ENCODE data around the gene CELF4. TPM values are rescaled to one million over a fixed set of nuclear protein-coding genes. Genes with fewer than 3 reads are reported as not detected.

The CELF4 gene
- total RNA-seq, 1 donor from 2014 or later: not detected

DNA sequence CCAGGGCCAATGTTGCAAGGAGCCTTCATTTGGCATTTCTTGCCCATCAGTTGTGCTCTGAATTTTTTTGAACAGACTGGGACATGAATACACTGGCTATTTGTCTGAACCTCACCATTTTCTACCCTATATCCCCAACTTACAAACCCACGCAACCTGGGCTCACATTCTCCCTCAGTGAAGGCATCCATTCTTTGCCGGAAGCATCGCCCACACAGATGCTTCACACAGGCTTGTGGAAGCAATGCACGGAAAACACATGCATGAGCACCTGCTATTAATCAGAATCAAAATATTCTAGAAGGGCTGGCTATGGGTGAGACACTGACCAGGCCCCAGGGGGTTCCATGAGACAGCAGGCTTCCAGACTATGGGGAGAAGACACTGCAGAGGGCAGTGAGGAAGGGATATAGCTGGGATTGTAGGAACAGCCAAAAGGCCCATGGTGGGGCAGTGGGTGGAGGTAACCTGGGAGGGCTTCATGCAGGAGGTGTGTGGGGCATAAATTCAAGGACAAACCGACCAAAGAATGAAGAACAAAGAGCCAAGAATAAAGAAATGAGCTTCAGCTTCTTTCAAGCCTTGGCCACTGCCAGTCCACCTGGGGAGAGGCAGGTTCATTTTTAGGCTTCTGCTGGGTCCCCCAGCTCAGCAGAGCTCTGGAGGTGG lies 261.5 kb downstream of the CELF4 start:
- DNase-seq (ENCODE audit: extremely low read depth, low read depth, low spot score): no peak

DNA sequence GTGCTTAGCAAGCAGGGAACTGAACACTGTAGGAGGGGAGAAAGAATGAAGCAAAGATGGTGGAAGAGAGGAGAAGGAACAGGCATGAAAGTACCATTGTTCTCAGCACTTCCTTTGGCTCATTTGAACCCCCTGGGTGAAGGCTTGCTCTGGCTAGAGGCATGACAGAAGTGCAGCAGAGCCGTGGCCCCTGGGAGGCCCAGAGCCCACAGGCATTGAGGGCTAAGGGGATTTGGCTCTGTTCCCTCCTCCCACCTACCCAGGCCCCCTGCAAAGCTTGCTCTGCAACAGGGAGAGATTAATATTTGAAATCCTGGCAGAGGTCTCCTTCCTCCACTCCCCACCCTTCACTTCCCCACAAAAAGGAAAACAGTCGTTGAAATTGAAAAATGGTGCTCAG lies 262.6 kb downstream of the CELF4 start:
- DNase-seq (ENCODE audit: extremely low read depth, low read depth, low spot score): no peak

DNA sequence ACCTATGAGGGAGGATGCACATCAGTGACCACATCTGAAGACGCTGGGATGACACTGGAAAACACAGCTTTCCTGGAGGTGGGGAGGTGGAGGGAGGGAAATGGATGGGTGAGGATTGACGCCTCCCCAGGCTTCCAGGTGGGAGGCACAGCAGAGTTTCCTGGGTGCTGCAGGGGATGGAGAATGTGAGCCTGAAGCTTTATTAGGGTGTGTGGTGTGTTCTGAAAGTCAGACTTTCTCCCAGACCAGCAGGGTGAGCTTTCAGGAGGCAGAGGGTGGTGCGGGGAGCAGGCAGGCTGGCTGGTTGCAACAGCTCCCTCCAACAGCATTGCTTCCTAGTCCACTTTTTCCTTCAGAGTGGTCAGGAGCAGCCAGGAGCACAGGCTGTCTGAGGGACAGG lies 263.1 kb downstream of the CELF4 start:
- no peak for DNase-seq (ENCODE audit: extremely low read depth, low read depth, low spot score)

DNA sequence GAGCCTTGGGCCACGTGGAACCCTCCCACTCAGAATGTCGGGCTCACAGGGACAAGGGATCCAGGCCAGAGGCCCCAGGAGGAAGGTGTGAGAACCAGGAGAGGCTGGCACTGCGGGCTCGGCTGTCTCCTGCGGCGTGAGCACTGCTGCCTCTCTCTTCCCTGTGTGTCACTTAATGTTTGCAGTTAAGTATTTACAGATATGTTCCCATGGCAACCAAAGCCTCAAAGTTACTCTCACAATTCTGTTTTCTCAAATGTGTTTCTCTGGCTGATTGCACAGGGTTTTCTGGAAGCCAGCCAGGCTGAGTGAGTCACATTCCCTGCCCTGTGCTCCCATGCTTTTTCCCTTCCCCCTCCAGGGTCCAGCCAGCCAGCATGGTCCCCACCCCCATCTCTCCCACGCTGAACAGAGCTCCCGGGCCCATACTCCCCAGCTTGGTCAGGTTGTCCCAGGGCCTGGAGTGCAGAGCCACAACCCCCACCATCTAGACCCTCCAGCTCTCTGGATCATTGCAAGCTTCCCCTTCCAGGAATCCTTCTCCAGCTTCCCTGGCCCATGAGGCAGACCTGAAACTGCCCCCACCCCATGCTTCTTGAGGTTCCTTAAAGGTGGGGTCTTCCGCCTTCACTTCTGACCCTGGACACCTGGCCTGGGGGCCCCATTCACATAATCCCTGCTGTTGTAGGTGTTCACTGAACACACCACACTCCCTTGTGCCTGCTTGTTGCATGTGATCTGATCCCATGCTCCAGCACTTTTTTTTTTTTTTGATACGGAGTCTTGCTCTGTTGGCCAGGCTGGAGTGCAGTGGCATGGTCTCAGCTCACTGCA lies 265.9 kb downstream of the CELF4 start:
- peak; percentile 90 for DNase-seq (ENCODE audit: extremely low read depth, low read depth, low spot score)

DNA sequence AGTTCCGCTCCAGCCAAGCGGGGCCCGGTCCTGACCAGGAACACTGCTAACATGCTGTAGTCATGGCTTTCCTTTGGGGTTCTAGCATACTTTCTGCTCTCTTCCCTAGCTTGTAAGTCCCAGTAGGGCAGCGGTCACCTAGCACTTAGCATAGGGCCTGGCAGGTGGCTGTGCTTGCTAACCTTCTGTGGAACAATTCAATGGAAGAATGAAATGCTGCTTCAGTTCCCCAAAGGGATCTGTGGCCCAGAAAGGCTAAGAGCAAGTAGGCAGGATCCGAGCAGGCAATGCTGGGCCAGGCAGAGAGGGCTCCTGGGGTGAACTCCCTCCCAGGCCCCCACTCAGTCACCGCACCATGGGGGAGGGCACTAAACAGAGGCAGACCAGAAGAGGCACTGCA lies 266.8 kb downstream of the CELF4 start:
- DNase-seq (ENCODE audit: extremely low read depth, low read depth, low spot score): no peak

DNA sequence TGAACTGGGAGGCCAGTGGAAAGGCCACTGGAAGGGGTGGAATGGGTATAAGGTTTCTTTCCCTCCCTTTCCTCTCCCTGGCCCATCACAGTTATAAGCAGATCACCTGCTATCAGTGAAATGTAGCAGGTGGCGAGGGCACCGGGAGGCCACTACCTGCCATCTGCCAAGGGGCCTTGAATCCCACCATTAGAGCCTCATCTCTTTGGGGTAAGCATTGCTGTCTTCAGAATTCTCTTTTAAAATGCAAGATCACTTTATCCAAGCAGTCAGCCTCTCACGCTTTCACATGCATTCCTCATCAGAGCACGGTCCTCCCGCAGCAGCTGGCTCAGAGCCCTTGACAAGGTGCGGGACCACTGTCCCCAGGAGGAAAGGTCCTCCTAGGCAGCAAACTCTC lies 268.5 kb downstream of the CELF4 start:
- DNase-seq (ENCODE audit: extremely low read depth, low read depth, low spot score): no peak

DNA sequence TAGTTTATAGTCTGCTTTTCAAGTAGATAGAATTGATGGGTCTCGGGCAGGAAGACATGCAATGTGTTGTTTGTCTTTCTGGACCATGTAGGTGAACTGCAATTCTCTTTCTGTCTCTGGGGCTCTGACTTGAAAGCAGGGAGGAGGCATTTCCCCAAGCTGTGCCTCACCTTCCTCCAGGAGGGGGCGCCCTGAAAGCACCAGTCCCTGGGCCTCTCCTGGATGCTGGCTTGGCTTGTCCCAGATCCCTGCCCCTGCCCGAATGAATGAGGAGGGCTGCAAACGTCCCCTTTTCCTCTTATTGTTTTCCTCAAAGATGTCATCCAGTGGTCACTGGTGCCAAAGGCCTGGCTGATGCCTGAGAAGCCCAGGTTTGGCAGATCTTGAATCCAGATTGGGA lies 270.6 kb downstream of the CELF4 start:
- DNase-seq (ENCODE audit: extremely low read depth, low read depth, low spot score): no peak

DNA sequence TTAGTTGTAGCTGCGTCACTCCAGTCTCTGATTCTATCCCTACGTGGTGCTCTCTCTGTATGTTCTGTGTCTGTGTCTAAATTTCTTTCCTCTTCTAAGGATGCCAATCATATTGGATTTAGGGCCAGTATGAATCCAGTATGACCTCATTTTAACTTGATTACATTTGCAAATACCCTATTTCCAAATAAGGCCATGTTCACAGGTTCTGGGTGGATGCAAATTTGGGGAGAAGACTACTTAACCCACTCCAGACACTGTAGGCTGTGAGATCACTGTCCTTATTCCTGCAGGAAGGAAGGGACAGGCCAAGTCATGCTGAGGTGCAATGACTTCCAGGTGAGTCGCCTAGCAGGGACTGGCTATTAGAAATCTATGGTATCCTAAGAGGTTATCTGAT lies 272.2 kb downstream of the CELF4 start:
- DNase-seq (ENCODE audit: extremely low read depth, low read depth, low spot score): no peak

DNA sequence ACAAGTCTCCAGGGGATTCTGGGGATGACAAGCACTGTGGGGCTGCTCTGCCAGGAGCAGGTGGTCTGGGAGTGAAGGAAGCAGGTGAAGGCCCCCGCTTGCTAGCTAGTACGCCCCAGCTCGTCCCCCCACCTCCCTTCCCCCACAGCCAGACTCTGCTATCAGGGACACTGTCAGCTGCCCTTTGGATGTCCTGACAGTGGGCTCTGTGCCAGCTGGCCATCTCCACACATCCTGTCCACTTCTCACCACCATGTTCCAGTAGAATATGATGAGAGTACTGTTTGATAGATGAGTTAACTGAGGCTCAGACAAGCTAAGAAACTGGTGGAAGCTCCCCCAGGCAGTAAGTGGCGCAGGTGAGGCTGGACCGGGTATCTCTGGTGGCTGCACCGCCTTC lies 276.2 kb downstream of the CELF4 start:
- DNase-seq (ENCODE audit: extremely low read depth, low read depth, low spot score): no peak

DNA sequence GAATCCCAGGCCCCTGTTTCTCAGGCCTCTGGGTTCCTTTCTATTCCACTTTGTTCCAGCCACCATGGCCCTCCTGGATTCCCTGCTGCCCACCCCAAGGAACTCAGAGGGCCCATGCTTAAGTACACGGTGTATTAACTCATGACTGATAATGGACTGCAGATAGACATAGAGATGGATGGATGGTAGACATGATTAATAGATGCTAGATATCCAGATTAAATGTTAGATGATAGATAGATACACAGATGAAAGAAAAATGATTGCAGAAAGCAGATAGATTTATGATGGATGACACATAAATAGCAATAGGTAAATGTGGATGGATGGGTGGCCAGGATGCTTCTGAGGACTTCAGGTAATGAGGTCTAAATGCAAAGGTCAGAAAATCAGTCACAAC lies 278.0 kb downstream of the CELF4 start:
- DNase-seq (ENCODE audit: extremely low read depth, low read depth, low spot score): no peak

DNA sequence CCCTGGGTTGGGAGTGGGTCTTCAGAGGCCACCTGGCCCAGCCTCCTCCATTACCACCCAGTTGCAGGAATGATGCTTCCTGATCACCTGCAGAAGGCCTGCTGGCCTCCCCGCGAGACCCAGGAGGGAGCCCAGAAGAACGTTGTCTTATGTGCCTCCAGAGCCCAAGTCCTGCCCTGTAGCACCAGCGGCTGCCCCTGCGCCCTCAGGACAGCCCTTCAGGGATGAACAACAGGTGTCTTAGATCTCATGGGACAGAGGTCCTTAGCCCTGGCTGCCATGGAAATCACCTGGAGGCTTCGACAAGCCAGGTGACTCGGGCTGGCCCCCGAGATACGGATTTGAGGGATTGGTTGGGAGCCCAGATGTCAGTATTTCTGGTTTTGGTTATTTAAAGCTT lies 278.8 kb downstream of the CELF4 start:
- DNase-seq (ENCODE audit: extremely low read depth, low read depth, low spot score): no peak

DNA sequence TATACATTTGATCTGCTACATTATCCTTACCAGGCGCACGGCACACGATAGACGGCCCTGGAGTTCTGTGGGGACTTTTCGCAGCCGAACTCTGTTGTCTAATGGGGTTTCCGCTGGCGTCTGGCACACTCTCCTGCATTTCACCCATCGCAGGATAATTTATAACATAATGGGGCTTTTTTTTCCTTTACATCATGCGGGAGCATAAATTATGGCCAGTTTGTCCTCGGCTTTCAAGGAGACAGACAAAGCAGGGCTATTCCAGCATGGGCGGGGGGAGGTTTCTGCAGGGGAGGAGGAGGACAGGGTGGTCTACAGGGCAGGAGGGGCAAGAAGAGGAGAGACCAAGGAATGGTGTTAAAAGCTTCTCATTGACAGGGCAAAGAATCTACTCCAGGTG lies 279.8 kb downstream of the CELF4 start:
- DNase-seq (ENCODE audit: extremely low read depth, low read depth, low spot score): no peak

DNA sequence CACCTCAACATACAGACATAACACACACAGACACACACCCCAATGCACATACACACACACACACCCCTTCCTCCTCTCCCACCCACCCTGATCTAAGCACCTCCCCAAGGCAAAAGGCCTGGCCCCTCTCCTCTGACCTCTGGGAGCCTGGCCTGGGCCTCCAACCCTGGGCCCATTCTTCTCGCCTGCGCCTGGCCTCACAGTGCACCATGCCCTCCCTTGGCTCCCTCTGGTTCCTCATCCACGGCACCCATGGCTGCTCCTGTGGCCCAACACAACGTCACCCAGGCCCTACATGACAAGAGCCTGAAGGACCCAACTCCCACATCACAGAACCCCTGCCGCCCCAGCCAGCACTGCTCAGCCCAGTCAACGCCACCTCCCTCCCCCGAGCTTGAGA lies 281.3 kb downstream of the CELF4 start:
- no peak for DNase-seq (ENCODE audit: extremely low read depth, low read depth, low spot score)

DNA sequence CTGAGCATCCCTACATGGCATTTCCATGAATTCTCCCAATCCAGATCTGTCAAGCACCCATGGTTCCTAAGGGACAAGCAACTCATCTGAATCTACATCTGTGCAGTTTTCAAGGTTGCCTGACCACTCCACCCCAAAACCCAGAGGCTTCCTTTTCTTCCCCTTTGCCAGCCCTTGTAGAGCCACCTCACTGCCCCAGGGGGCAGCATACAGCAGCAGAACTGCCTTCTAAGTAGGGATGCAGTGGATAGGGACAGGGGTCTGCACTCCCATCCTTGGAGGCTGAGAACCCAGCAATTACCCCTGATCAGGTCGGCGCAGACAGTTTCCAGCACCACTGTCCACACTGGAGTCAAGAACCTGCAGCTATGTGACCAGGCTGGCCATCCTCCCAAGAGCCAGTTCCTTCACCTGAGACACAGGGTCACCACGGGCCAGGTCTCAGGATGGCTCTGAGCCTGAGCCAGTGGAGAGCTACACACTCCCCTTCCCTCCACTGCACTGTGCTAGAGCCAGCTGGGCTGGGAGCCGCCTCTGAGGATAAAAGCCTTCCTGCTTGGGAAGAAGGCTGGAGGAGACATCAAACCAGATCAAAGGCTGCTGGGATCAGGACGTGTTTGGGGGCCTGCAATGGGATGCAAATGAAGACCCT lies 283.1 kb downstream of the CELF4 start:
- no peak for DNase-seq (ENCODE audit: extremely low read depth, low read depth, low spot score)

DNA sequence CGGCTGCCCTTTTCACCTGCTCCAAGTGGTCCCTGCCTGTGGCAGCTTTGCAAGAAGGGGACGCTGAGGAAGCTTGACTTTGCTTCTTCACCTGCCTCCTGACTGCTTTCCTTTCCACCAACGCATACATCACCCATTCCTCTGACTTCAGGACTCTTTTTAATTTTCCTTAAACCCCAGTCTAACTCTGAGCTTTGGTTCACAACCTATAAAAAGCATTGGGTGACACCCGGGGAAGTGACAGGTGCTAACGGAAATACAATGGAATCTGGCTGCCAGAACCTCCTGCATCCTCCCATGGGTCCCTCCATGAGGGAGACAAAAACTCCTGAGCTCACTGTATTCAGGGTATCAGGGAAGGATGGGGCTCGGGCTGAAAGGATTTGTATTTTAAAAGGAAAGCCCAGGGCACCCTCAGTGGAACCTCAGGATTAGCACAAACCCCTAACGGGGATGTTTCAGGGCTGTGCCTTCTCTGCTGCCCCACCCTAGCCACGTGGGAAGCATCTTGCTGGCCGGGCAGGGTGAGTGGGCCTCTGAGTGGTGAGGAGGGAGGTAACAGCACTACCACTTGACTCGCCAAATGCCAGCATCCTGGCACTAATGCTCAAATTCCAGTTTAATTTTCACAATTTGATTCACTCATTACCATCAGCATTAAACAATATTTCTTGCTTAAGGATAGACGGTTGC lies 284.8 kb downstream of the CELF4 start:
- no peak for DNase-seq (ENCODE audit: extremely low read depth, low read depth, low spot score)

DNA sequence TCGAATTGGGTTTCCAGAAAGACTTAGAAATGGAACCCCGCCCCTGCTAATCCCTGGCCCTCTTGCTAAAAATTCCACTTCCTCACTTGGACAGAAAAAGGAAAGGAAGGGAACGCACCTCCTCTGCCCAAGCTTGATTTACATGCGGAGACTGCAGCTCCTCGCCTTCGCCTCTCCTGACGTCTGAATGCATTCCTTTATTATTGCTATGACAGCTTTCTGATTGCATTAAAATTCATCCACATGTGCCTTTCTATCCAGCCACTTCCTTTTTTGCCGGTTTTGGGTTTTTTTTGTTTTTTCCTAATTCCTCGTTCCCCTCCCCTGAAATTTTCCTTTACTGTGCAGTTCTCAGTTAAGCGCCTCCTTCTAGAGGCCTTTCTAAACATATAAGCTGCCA lies 287.8 kb downstream of the CELF4 start:
- DNase-seq (ENCODE audit: extremely low read depth, low read depth, low spot score): no peak

DNA sequence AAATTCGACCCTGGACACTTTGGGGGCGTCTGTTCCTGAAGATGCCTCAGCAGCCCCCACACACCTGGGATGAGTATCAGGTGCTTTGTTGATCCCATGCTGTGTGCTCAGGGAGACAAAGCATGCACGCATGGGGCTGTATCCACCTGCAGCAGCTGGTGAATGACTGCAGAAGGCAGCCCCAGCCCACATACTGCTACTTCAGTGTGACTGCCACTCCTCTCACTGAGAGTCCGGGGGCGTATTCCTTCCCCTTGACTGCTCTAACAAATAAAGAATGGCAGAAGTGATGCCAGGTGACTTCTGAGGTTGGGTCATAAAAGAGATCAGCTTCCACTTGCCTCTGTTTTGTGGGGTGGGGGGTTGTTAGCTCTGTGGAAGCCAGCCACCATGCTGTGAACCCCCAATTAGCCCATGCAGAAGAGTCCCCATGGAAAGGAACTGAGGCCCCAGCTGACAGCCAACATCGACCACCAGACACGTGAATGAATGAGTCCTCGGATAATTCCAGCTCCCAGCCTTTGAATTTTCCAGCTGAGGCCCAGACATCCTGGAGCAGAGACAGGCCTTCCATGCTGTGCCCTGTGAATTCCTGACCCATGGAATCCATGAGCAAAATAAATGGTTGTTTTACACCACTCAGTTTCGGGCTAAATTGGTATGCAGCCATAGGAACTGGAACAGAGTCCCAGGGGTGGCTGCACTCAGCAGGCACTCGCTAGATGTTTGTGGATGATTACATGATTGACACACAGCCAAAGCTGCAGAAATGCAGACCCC lies 289.3 kb downstream of the CELF4 start:
- DNase-seq (ENCODE audit: extremely low read depth, low read depth, low spot score): no peak

DNA sequence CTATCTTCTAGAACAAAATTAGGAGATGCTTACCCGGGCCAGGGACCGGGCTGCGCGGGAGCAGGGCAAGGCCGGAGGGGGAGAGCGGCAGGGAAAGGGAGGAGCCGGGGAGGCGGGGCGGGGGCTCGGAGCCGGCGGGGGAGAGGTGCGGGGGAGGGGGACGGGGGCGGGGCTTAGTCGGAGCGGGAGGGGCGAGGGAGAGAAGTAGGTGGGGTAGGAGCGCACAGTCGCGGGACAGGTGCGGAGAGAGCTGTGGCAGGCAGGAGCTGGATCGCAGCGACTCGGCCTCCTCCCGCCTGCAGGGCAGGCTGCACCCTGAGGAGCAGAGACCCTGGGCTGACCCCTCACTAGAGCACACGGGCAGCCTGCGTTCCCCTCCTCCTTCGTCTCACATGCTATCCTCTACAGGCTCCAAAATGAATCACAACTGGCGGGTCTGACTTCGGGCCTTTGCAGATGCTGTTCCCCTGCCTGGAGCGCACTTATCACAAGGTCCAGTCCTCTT lies 290.3 kb downstream of the CELF4 start:
- no peak for DNase-seq (ENCODE audit: extremely low read depth, low read depth, low spot score)

DNA sequence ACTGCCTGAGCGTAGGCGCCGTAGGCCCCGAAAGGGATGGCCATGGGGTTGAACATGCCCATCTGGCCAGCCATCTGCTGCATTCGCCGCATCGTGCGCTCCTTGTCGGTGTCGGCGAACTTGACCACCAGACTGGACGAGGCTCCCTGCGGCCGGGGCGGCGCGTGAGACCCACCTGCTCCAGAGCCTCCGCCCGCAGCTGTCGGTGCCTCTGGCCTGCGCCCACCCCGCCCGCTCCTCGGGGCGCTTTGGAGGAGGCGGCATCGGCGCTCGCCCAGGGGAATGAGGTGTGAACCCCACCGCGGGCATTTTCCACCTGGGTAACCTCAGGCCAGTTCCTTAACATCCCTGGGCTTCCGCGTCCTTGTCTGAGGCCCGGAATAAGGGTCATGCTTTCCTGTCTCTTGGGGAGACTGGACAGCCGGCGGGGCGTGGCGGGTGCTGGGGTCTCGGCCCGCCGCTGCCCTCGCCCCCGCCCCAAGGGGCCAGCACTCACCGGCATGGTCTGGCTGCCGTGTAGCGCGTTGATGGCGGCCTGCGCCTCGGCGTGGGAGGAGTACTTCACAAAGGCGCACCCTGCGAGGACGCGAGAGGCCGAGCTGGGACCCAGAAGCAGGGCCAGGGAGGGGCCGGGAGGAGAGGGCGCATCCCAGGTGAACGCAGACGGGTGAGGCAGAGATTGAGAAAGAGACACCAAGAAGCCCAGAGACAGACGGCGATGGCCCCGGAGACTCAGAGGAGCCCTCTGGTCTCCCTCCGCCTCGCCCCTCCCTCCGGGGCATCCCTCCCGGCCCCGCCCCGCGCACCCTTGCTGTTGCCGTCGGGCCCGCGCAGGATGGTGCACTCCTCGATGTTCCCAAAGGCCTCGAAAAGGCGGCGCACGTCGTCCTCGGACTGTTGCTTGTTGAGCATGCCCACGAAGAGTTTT lies 291.0 kb downstream of the CELF4 start:
- no peak for DNase-seq (ENCODE audit: extremely low read depth, low read depth, low spot score)
